Epidermal melanocyte (primary cell): ENCODE data around the gene CDH12.
"Not testable (repeated sequence)": the region's sequence is repeated elsewhere in the genome, so short reads cannot be mapped to it uniquely, and the experiment has no call there.

Source experiments
- DNase-seq: peaks from one replicate; pipeline ENCODE4 v3.0.0; 2011; ENCODE audit warnings: low spot score; ENCODE audit not compliant: insufficient read length

The CDH12 gene

DNA sequence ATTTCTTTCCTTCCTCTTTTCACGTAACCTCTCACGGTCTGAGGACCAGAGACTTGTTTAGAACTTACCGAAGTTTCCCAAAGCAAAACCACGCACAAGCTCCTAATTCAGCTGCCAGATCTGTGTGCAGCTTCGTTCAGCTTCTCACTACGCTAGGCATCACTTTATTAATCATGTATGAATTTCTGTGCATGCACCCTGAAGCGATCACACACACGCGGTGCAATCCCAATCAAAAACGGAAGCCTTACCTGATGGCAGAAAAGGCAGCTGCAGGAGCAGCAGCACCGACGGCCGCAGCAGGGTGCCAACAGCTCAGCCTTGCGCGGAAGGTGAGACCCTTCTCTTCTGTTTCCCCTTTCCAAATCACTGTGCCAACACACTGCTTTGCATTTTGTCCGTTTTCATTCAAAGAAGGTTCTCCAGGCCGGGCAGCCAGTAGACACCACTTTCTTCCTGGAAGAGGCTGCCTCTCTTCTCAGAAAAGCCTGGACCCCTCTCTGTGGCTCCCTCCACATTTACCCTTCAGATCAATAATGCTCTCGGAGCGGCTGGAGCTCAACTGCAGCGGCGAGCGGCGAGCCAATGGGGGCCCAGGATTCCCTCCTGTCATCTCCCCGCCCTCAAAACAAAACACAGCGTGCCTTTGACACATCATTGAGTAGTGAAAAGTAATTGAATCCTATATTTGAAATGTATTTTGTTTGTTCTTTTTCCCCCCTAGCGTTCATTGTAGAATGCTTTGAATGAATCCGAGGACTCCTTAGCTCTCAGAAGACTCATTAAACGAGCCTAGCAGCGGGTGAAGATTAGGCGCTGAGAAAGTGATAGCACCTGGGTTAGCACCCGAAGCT, at the start of gene CDH12:
CDH12 (minus strand) TSS at position 538 of the 854 bp plus-strand sequence.
- DNase-seq = no peak

DNA sequence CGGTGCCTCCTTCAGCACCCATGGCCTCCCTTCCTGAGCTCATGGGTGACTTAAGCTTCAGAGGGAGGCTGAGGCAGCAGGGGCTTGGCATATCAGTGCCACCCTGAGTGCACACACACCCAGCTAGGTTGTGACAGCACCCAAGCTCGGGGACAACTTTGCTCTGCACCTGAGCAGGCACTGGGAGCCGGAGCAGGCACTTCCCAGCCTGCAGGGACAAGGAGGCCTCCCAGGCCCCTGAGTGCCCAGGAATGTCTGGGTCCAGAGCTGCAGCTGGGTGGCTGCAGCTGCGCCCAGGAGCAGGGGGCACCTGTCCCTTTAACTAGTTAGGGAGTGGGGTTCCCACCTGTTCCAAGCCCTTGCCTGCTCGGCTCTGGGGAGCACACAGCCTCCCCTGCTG, 48.7 kb upstream of the CDH12 start:
- no peak for DNase-seq

- no peak for DNase-seq
These were observed 47.7 kb upstream of the CDH12 start for GRCh38 chr5:22900801-22901310.

DNA sequence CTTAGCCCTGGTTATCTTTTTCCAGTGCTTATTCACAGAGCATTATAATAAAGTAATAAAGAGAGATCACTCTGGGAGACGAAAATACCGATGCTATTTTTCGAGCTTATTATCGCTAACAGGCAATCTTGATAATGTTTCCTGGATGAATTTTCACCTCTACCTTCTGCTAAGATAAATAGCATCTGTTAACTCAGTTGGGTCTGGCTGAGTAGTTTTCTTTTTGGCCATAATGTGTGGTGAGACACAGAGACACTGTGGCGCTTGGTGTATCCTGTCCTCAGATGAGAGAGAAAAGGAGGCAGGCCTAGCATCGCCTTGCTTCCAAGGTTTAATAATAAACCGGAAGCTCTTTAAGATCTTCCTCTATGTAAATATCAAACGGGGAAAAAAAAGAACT, 46.2 kb upstream of the CDH12 start:
- no peak for DNase-seq

GRCh38 chr5:22896152-22896551, 43.0 kb upstream of the CDH12 start:
- no peak for DNase-seq

DNA sequence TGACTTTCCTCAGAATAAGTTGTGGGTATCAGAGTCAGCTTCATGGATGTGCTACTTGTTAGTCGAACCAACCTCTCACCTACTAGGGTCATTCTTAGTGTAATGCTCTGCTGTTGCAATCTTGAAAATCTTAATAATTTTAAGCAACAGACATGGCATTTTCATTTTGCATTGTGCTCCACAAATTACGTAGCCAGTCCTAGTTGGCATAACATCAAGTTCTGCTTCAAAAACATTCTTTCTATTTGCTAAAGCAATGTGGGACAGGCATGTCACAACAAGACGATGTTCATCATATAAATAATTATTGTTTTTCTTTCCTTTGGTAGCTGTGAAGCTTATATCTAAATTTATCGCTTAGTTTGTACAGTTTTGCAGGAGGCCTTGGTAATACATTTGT, 39.3 kb upstream of the CDH12 start:
- no peak for DNase-seq

GRCh38 chr5:22889720-22890119, 36.6 kb upstream of the CDH12 start:
- no peak for DNase-seq

DNA sequence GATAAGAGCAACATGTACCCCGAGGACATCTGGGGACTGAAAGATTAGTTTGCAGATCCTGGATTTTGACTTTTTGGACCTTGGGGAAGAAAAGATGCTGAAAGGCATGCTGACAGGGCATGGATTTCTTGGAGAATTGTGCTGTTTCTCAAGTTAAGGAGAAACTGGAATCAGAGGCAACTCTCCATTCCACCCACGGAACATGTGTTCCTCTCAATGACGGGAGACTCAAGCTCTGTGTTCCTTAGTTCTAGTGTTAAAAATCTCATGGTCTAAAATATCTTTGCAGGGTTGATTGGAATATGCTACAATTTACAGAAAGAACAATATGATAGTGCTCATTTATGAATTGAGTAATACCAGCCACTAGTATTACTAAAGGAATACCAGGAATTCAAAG, 34.4 kb upstream of the CDH12 start:
- no peak for DNase-seq

DNA sequence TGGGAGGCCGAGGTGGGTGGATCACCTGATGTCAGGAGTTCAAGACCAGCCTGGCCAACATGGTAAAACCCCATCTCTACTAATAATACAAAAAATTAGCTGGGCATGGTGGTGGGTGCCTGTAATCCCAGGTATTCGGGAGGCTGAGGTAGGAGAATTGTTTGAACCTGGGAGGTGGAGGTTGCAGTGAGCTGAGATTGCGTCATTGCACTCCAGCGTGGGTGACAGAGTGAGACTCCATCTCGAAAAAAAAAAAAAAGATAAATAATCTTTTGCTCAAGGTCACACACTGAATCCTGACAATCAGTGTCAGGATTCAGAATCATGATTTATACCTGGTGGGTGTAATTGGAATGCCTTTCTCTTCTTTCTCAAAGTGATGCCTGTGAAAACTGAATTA, 5.8 kb upstream of the CDH12 start:
- DNase-seq = not testable (repeated sequence)

GRCh38 chr5:22855824-22856223, 2.7 kb upstream of the CDH12 start:
- DNase-seq = no peak

DNA sequence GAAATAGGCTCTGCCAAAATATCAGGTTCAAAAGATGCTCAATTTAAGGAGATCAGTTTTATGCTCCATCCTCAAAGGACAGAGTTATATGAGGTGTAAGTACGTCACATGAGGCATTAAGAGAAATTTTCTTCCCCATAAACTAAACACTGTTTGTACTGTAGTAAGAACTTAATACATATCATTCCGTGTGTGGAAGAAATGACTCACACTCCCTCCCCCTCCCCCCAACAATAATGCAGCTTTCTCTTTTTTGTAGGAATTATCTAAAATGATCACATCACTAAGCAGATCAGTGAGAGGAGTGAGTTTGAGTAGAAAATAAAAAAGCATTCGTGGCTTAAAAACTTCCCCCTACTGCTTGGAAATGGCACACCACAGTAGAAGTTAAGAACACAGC, 2.2 kb downstream of the CDH12 start:
- no peak for DNase-seq

GRCh38 chr5:22846693-22847092, 6.5 kb downstream of the CDH12 start:
- no peak for DNase-seq

GRCh38 chr5:22844636-22845035, 8.5 kb downstream of the CDH12 start:
- no peak for DNase-seq

DNA sequence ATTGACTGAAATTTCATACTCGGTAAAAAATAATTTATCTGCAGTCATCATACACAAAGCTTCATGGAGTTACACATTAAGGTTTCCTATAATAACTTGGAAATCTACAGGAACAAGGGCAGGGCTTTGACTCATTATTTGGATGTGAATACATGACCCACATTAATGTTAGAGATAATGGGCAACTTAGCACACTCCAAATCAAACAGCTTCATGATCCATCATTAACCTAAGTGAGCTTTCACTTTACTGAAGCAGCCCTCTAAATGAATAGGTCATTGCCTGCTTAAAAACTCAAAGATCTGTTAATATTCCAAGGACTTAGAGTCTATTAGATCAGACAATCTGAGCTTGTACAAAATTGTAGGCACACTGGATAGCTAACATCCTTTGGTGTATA, 9.0 kb downstream of the CDH12 start:
- DNase-seq = no peak

- DNase-seq = no peak
These were observed 10.6 kb downstream of the CDH12 start for GRCh38 chr5:22842574-22842973.

DNA sequence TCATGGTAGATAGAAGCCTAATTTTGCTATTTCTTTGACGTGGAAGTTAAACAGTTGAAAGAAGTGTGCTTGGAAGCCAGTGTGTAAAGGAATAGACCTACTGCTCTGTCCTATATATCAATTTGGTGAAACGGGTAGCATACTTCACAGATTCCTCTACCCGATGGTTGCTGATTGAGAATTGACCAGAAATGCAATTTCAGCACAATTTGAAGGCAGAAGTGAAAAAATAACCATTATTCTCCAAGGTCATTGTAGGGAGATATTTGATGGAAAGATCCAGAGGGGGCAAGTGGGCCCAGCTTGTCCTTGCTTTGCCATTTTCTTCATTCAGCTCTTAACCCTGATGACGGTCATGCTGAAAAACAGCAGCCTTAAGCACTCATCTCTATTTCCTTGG, 15.3 kb downstream of the CDH12 start:
- DNase-seq = no peak

DNA sequence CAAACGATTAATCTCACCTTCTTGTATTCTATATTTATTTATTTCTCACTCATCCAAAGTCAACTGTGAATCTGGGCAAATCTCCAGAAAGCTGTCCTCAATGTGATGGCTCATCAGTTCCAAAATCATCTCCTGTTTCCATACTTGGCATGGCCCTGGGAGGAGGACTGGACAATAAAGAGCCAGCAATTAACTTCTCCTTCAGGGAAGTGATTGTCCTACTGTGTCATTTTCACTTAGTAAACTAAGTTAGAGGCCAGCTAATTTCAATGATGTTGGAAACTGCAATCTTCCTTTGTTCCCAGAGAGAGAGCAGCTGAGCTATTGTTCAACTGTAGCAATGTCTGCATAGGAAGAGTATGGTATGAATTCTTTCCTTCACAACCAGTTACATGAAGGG, 17.5 kb downstream of the CDH12 start:
- DNase-seq = no peak

DNA sequence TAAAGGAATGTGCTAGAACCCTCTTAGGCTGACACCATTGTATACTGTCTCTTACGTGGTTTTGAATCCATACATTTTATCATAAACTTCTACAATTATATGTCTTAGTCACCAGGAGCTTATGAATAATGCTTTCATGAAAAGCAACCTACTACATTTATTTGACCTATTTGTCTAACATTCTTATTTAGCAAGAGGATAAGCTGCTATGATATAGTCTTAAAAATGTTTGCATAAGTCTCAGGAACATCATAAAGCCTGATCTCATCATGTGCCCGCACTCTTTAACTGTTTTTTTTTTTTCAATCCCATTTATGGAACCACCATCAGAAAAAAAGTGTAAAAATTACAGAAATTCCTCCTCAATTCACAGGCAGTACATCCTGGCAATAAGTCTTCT, 59.7 kb downstream of the CDH12 start:
- no peak for DNase-seq

DNA sequence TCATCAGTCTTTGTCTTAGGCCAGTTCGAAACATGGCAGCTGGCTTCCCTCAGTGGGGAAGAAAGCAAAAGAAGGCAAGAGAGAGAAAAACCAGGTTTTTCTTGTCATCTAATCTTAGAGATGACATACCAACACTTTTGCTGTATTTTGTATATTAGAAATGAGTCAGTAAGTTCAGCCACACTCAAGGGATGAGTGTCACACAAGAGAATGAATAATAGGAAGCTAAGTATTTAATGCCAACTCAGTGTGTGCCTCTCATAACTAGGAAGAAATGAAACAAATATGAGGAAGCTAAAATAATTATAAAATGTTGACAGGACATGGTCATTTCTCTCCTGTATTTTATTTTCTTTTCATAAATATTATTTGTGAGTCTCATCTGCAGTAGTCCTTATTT, 65.3 kb downstream of the CDH12 start:
- DNase-seq = no peak

DNA sequence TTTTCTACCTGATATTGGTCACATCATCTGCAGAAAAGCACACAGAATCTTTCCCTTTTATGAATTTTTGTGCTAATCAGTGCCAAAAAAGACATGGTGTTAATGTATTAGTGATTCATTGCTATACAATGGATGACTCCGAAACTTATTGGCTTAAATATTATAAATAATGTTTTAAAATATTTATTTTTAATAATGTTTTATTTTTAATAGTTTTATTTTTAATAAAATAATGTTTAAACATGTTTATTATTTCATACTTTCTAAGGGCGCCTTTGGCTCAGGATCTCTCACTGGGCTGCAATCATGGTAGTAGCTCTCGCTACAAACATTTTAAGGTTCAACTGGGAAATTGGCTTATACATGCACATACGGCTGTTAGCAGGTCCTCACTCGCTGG, 65.7 kb downstream of the CDH12 start:
- no peak for DNase-seq

DNA sequence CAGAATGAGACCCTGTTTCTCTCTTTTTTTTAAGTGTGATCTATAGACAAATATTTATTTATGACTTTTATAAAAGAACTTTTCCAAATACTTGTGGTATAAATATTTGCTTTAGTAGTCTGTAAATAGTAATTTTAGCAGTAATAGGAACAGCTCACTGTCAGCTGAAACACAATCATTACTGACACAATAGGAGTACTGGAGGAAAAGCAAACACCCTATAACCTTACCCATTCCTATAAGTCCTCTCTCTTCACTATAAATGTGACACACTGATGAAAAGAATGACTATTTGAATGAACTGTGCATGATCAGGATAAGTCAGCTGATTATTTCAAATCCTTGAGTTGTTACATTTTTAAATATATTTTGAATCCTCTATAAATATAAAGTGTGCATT, 72.4 kb downstream of the CDH12 start:
- no peak for DNase-seq

DNA sequence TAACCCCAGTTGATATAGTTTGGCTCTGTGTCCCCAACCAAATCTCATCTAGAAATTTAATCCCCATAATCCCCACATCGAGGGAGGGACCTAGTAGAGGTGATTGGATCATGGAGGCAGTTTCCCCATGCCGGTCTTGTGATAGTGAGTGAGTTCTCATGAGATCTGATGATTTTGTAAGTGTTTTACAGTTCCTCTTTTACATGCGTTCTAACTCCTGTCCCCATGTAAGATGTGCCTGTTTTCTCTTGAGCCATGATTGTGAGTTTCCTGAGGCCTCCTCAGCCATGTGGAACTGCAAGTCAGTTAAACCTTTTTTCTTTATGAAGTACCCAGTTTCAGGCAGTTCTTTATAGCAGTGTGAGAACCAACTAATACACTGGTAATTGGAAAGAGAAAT, 73.6 kb downstream of the CDH12 start:
- DNase-seq = no peak

- no peak for DNase-seq
These were observed 76.9 kb downstream of the CDH12 start for GRCh38 chr5:22776285-22776684.
